Fibroblast of villous mesenchyme (primary cell): Measurements from ENCODE around the gene MCF2L2. TPM values are rescaled to one million over a fixed set of nuclear protein-coding genes. Genes with fewer than 3 reads are reported as not detected.

ENCODE experiments used
- DNase-seq: peaks from one replicate; pipeline ENCODE4 v3.0.0-alpha.2; 2010; ENCODE audit warnings: low read depth
- H3K4me3 ChIP-seq: 2 replicates; pipeline ENCODE4 v1.5.1; 2011; ENCODE audit warnings: low read depth, mild to moderate bottlenecking, low read length
- CTCF ChIP-seq: IDR thresholded peaks from 2 replicates; pipeline ENCODE4 v1.5.1; 2012; ENCODE audit warnings: low read depth, mild to moderate bottlenecking, low read length; ENCODE audit not compliant: insufficient read depth
- total RNA-seq: library from RNA; depleted of rRNA; stranded (reverse); fragments of >200 nt; gene quantifications from 2 replicates; pipeline ENCODE4 v1.2.3, GENCODE V29; 2012

The MCF2L2 gene
- total RNA-seq, 1 donor, result 0.43 TPM

GRCh38 chr3:183215591-183216202 lies 212.7 kb downstream of the MCF2L2 start:
- DNase-seq, result no peak
- TF ChIP-seq CTCF, result no peak

GRCh38 chr3:183214277-183214612 lies 214.2 kb downstream of the MCF2L2 start:
- DNase-seq, result no peak

More at GRCh38 chr3:183215591-183216202, 212.7 kb downstream of the MCF2L2 start:
- H3K4me3 ChIP-seq, result no peak overlapping the region

GRCh38 chr3:183213415-183214276 lies 214.8 kb downstream of the MCF2L2 start:
- DNase-seq, result no peak
- TF ChIP-seq CTCF, result no peak
- no peak overlapping the region for H3K4me3 ChIP-seq

More at GRCh38 chr3:183214277-183214612, 214.2 kb downstream of the MCF2L2 start:
- TF ChIP-seq CTCF, result no peak
- no peak overlapping the region for H3K4me3 ChIP-seq

- no peak for TF ChIP-seq CTCF
- H3K4me3 ChIP-seq, result no peak overlapping the region
- DNase-seq, result no peak
These were observed 215.9 kb downstream of the MCF2L2 start for GRCh38 chr3:183212565-183212964.

- H3K4me3 ChIP-seq, result no peak overlapping the region
- no peak for TF ChIP-seq CTCF
- DNase-seq, result no peak
These were observed 216.3 kb downstream of the MCF2L2 start for GRCh38 chr3:183212096-183212495.

GRCh38 chr3:183211352-183211751 lies 217.1 kb downstream of the MCF2L2 start:
- TF ChIP-seq CTCF, result no peak
- H3K4me3 ChIP-seq, result no peak overlapping the region
- DNase-seq, result no peak
